ENCODE measurements around the gene SLC27A5.
"Not testable (repeated sequence)": the region's sequence is repeated elsewhere in the genome, so short reads cannot be mapped to it uniquely, and the experiment has no call there.

Gene SLC27A5

GRCh38 chr19:58522709-58523108 is 10.9 kb upstream of the SLC27A5 start:
- no peak for DNase-seq (ENCODE audit: low read depth, low spot score)

- DNase-seq (ENCODE audit: low read depth, low spot score) = no peak
These were observed 9.9 kb upstream of the SLC27A5 start for GRCh38 chr19:58521651-58522050.

GRCh38 chr19:58520257-58520599 is 8.4 kb upstream of the SLC27A5 start:
- no peak for DNase-seq (ENCODE audit: low read depth, low spot score)

GRCh38 chr19:58519355-58520256 is 7.8 kb upstream of the SLC27A5 start, which contains the start of gene ZBTB45:
ZBTB45 (minus strand) TSS chr19:58519810; CDS start chr19:58517673, 2,137 bp downstream.
- peak; percentile 97 for DNase-seq (ENCODE audit: low read depth, low spot score)

- peak; percentile 89 for DNase-seq (ENCODE audit: low read depth, low spot score)
These were observed 7.2 kb upstream of the SLC27A5 start for GRCh38 chr19:58519087-58519354.

- DNase-seq (ENCODE audit: low read depth, low spot score) = no peak
These were observed 6.7 kb upstream of the SLC27A5 start for GRCh38 chr19:58518256-58519086.

- no peak for DNase-seq (ENCODE audit: low read depth, low spot score)
These were observed 5.4 kb upstream of the SLC27A5 start for GRCh38 chr19:58516964-58517833.

GRCh38 chr19:58516246-58516836 is 4.5 kb upstream of the SLC27A5 start:
- DNase-seq (ENCODE audit: low read depth, low spot score) = no peak

GRCh38 chr19:58515259-58515658 is 3.5 kb upstream of the SLC27A5 start:
- no peak for DNase-seq (ENCODE audit: low read depth, low spot score)

- no peak for DNase-seq (ENCODE audit: low read depth, low spot score)
These were observed 2.8 kb upstream of the SLC27A5 start for GRCh38 chr19:58514564-58515022.

- peak; percentile 96 for DNase-seq (ENCODE audit: low read depth, low spot score)
These were observed 2.1 kb upstream of the SLC27A5 start for GRCh38 chr19:58513694-58514563.

- DNase-seq (ENCODE audit: low read depth, low spot score) = no peak
These were observed 1.5 kb upstream of the SLC27A5 start for GRCh38 chr19:58513213-58513693.

- DNase-seq (ENCODE audit: low read depth, low spot score) = no peak
These were observed 1.5 kb downstream of the SLC27A5 start for GRCh38 chr19:58510084-58510862.

- DNase-seq (ENCODE audit: low read depth, low spot score) = no peak
These were observed 2.1 kb downstream of the SLC27A5 start for GRCh38 chr19:58509731-58510083.

- DNase-seq (ENCODE audit: low read depth, low spot score) = not testable (repeated sequence)
These were observed 4.1 kb downstream of the SLC27A5 start for GRCh38 chr19:58507602-58508223.

GRCh38 chr19:58500242-58500641 is 11.6 kb downstream of the SLC27A5 start:
- no peak for DNase-seq (ENCODE audit: low read depth, low spot score)

- peak; percentile 100 for DNase-seq (ENCODE audit: low read depth, low spot score)
These were observed 12.5 kb downstream of the SLC27A5 start for GRCh38 chr19:58499021-58499927.

Data from astrocyte of the hippocampus (primary cell).